Psoas muscle (tissue), 8 donors: ENCODE results near the gene TMEM69. TPM values are rescaled to one million over a fixed set of nuclear protein-coding genes. Genes with fewer than 3 reads are reported as not detected.

Experiments used
- ATAC-seq, 4 donors: fragments of 200-7000 bp; cut with Tn5 transposase; one replicate each; pipeline ENCODE4 v1.9.1; 2020; ENCODE audit warnings: moderate library complexity in 3 of 4, mild to moderate bottlenecking in 2 of 4
- DNase-seq, 2 donors: peaks; one replicate each; pipeline ENCODE4 v3.0.0-alpha.2; 2020
- H3K27ac ChIP-seq: fragments of 200-600 bp; one replicate; pipeline ENCODE4 v1.8.0; 2022
- H3K27me3 ChIP-seq, 3 donors: fragments of 200-600 bp in 1 of 3; one replicate each; pipeline versions ENCODE4 v1.6.1 to v1.8.0; 2013 to 2022; ENCODE audit warnings: low read length in 2 of 3, mild to moderate bottlenecking in 2 of 3, moderate library complexity in 1 of 3; ENCODE audit not compliant: insufficient read depth in 3 of 3
- H3K36me3 ChIP-seq, 2 donors: fragments of 200-600 bp in 1 of 2; one replicate each; pipeline versions ENCODE4 v1.6.1 to v1.8.0; 2013 to 2022; ENCODE audit warnings: low read depth in 1 of 2, mild to moderate bottlenecking in 1 of 2, moderate library complexity in 1 of 2; ENCODE audit not compliant: insufficient read depth in 1 of 2
- H3K4me1 ChIP-seq: fragments of 200-600 bp; one replicate; pipeline ENCODE4 v1.8.0; 2022
- H3K4me3 ChIP-seq: fragments of 200-600 bp; one replicate; pipeline ENCODE4 v1.8.0; 2022; ENCODE audit warnings: mild to moderate bottlenecking
- H3K9me3 ChIP-seq: fragments of 200-600 bp; one replicate; pipeline ENCODE4 v1.8.0; 2022
- CTCF ChIP-seq: fragments of 200-600 bp; IDR thresholded peaks from one replicate; pipeline ENCODE4 v1.8.0; 2022; ENCODE audit warnings: antibody characterized with exemption
- WGBS, 3 donors: extraction: QIAGEN DNeasy Blood & Tissue Kit; methylation state at CpG; one replicate each; pipeline versions ENCODE4 v1.1.6 to v1.1.7; 2013; 5-methylcytosine and 5-hydroxymethylcytosine counted together
- intact Hi-C, 2 donors: fragments of 100-400 bp; cut with DNase I; formaldehyde crosslinking; loops; one replicate each; pipeline versions ENCODE4 v1.11.0 to v1.14.2; 2022
- polyA plus RNA-seq, 3 donors: library from polyadenylated mRNA; stranded (reverse); fragments of 200-250 nt; gene quantifications; one replicate each; pipeline ENCODE4 v1.2.3, GENCODE V29; 2013
- total RNA-seq, 4 donors: library from RNA; stranded (reverse); fragmentation: NEBNext Ultra II Directional in 2 of 4; extraction: Animal tissue kit (Norgen Biotek cat#: 25700) in 2 of 4; gene quantifications; one replicate each; pipeline versions ENCODE4 v1.2.1 to v1.2.4, GENCODE V29; 2021 to 2023
- donor health status: healthy with polysubstance abuse.
- donor health status: DM: no; HTN: no; CAD: no; lungs with moderate emphysema.
- donor health status: Bipolar disorder and iron deficiency.
- donor health status: healthy.
- donor health status: DM: yes; HTN: yes; CAD: no.
- donor health status: DM: no; HTN: no; CAD: no.
- donor health status: DM: no; HTN: no; CAD: no.
- donor health status: DM: yes; HTN: yes; CAD: no.

The TMEM69 gene
- total and polyA plus RNA-seq, 7 donors: 15.3 to 50.8 (median 21.8) TPM

- peaks cover 16% of the 10 kb centered on the region for H3K4me1 ChIP-seq
- no peak for TF ChIP-seq CTCF
- intact Hi-C loops: no loop called here
- ATAC-seq (no peak), DNase-seq (no peak)
- WGBS, 3 donors: 79 to 83% (median 79%) methylated on average over 2 of the region's 2 CpGs
- no peaks in the 10 kb centered on the region for H3K9me3 ChIP-seq
- no peak overlapping the region for H3K4me3 ChIP-seq
- peaks cover 7 to 75% of the 10 kb centered on the region in 2 donors for H3K36me3 ChIP-seq
- H3K27me3 ChIP-seq: no peaks in the 10 kb centered on the region
- H3K27ac ChIP-seq: no peak overlapping the region
These were observed 29.8 kb upstream of the TMEM69 start for GRCh38 chr1:45658171-45658570.

GRCh38 chr1:45659222-45659621 lies 28.8 kb upstream of the TMEM69 start:
- H3K4me1 ChIP-seq: peaks cover 16% of the 10 kb centered on the region
- no peak for ATAC-seq
- H3K27me3 ChIP-seq: no peaks in the 10 kb centered on the region
- H3K9me3 ChIP-seq: no peaks in the 10 kb centered on the region
- intact Hi-C loops: no loop called here
- no peak for DNase-seq
- H3K4me3 ChIP-seq: no peak overlapping the region
- H3K27ac ChIP-seq: no peak overlapping the region
- 97 to 98% (median 97%) methylated on average over 2 of the region's 2 CpGs for WGBS, 3 donors
- peaks cover 7 to 65% of the 10 kb centered on the region in 2 donors for H3K36me3 ChIP-seq
- no peak for TF ChIP-seq CTCF

GRCh38 chr1:45660336-45660735 lies 27.6 kb upstream of the TMEM69 start:
- peaks cover 16% of the 10 kb centered on the region for H3K4me1 ChIP-seq
- WGBS, 3 donors: 19 to 49% (median 28%) methylated on average over 2 of the region's 2 CpGs
- no peak for TF ChIP-seq CTCF
- intact Hi-C loops: no loop called here
- peak overlapping the region; percentile 70 for H3K27ac ChIP-seq
- no peaks in the 10 kb centered on the region for H3K9me3 ChIP-seq
- no peak overlapping the region for H3K4me3 ChIP-seq
- ATAC-seq (peak; percentile 77 to 93 (median 84)), DNase-seq (no peak)
- H3K36me3 ChIP-seq: peaks cover 7 to 54% of the 10 kb centered on the region in 2 donors
- no peaks in the 10 kb centered on the region for H3K27me3 ChIP-seq

GRCh38 chr1:45666836-45667235 lies 21.1 kb upstream of the TMEM69 start:
- peaks cover 57% of the 10 kb centered on the region for H3K4me1 ChIP-seq
- H3K27me3 ChIP-seq: no peaks in the 10 kb centered on the region
- H3K9me3 ChIP-seq: no peaks in the 10 kb centered on the region
- WGBS, 3 donors: 78 to 81% (median 79%) methylated on average over 2 of the region's 2 CpGs
- peak in 2 of 4 donors; percentile 42 to 44 for ATAC-seq
- DNase-seq: no peak
- peak overlapping the region; percentile 33 for H3K27ac ChIP-seq
- H3K36me3 ChIP-seq: no peaks in the 10 kb centered on the region
- peak overlapping the region; percentile 2 for H3K4me3 ChIP-seq
- TF ChIP-seq CTCF: no peak
- intact Hi-C loops: no loop called here
